ENCODE data around the gene KLHL1. TPM values are rescaled to one million over a fixed set of nuclear protein-coding genes. Genes with fewer than 3 reads are reported as not detected.

Gene KLHL1
- total and polyA plus RNA-seq, 2 of the 4 experiments (the other 2 are of a cell fraction): not detected

DNA sequence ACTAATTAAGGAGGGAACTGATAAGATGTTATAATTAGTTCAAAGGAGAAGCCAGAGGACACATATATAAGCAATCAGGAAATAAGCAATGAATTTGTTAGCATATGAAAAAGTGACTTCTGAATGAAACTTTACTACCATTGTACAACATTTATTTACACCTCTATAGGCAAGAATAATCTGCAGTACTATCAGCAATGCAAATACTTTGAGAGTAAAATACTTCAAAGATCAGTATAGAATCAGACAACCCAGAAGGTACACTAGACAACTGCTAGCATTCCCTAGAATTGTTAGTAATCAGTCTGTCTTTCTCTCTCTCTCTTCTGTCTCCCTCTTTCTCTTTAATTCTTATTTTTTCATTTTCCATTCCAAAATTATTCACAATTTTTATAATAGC lies 197.5 kb downstream of the KLHL1 start:
- BruUV-seq (replicated peaks): no TSS peak
- TF ChIP-seq MAZ (IDR thresholded peaks at IDR 0.05; ENCODE audit: borderline replicate concordance, low read depth, low read length): no peak
- TF ChIP-seq, protein P1, sequence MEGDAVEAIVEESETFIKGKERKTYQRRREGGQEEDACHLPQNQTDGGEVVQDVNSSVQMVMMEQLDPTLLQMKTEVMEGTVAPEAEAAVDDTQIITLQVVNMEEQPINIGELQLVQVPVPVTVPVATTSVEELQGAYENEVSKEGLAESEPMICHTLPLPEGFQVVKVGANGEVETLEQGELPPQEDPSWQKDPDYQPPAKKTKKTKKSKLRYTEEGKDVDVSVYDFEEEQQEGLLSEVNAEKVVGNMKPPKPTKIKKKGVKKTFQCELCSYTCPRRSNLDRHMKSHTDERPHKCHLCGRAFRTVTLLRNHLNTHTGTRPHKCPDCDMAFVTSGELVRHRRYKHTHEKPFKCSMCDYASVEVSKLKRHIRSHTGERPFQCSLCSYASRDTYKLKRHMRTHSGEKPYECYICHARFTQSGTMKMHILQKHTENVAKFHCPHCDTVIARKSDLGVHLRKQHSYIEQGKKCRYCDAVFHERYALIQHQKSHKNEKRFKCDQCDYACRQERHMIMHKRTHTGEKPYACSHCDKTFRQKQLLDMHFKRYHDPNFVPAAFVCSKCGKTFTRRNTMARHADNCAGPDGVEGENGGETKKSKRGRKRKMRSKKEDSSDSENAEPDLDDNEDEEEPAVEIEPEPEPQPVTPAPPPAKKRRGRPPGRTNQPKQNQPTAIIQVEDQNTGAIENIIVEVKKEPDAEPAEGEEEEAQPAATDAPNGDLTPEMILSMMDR (conservative IDR thresholded peaks at IDR 0.05; ENCODE audit: low read depth, low read length): no peak
- TF ChIP-seq, protein P2, sequence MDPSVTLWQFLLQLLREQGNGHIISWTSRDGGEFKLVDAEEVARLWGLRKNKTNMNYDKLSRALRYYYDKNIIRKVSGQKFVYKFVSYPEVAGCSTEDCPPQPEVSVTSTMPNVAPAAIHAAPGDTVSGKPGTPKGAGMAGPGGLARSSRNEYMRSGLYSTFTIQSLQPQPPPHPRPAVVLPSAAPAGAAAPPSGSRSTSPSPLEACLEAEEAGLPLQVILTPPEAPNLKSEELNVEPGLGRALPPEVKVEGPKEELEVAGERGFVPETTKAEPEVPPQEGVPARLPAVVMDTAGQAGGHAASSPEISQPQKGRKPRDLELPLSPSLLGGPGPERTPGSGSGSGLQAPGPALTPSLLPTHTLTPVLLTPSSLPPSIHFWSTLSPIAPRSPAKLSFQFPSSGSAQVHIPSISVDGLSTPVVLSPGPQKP (IDR thresholded peaks at IDR 0.05; ENCODE audit: borderline replicate concordance, low read depth, low read length): no peak
- TF ChIP-seq CHD1 (IDR thresholded peaks at IDR 0.05; ENCODE audit: low read depth, low read length): no peak
- TF ChIP-seq FOS (IDR thresholded peaks at IDR 0.05; ENCODE audit: low read depth, low read length): no peak
- TF ChIP-seq CEBPB (IDR thresholded peaks at IDR 0.05; ENCODE audit: low read depth, low read length): no peak
- no peak for TF ChIP-seq SMC3 (IDR thresholded peaks at IDR 0.05; ENCODE audit: low read depth, low read length)
- no peak overlapping the region for H4K8ac ChIP-seq (ENCODE audit: low read depth in 2 of 2, low read length in 2 of 2)
- H2BK120ac ChIP-seq (ENCODE audit: low read depth, low read length): no peak overlapping the region
- POLR2A ChIA-PET (ENCODE audit: unreplicated experiment): no interaction called here
- in situ Hi-C loops (cut with MboI; ENCODE audit: low sequenced_read_pairs): no loop called here
- H4K91ac ChIP-seq (ENCODE audit: insufficient read depth, low read depth, low read length): no peak overlapping the region
- no peaks in the 10 kb centered on the region for H3K27me3 ChIP-seq (ENCODE audit: control insufficient read depth, insufficient read depth, low read length)
- H2AK5ac ChIP-seq (ENCODE audit: low read depth, low read length): no peak overlapping the region
- H2BK15ac ChIP-seq (ENCODE audit: low read depth, low read length): no peak overlapping the region
- no peak overlapping the region for H3K23ac ChIP-seq (ENCODE audit: low read depth, low read length)
- H3K9me1 ChIP-seq (ENCODE audit: insufficient read depth, low read length): no peaks in the 10 kb centered on the region
- intact Hi-C loops (cut with micrococcal nuclease): no loop called here
- H3K9ac ChIP-seq (ENCODE audit: low read depth, low read length): no peak overlapping the region
- no peak overlapping the region for H4K5ac ChIP-seq (ENCODE audit: low read depth, low read length)
- DNase-seq (no peak), ATAC-seq (ENCODE audit: low read depth) (no peak)
- no peaks in the 10 kb centered on the region for H3K79me1 ChIP-seq (ENCODE audit: low read depth in 1 of 2, low read length in 2 of 2)
- dilution Hi-C loops (cut with HindIII; ENCODE audit: low sequenced_read_pairs, unreplicated experiment): no loop called here
- H2BK5ac ChIP-seq (ENCODE audit: low read depth, low read length, poor library complexity, severe bottlenecking): no peak overlapping the region
- no peak overlapping the region for H3K56ac ChIP-seq (ENCODE audit: extremely low read depth, insufficient read depth, low read length)
- no peak overlapping the region for H3K14ac ChIP-seq (replicated peaks; ENCODE audit: low read depth, low read length)
- H3K4me2 ChIP-seq (ENCODE audit: low read depth, low read length): no peak overlapping the region
- H2BK20ac ChIP-seq (ENCODE audit: low read depth, low read length): no peak overlapping the region
- no peak overlapping the region for H3K4ac ChIP-seq (ENCODE audit: low read depth, low read length)
- peaks cover 8% of the 10 kb centered on the region; the same call in 1 of the 2 replicates for H3K9me3 ChIP-seq (ENCODE audit: control insufficient read depth, insufficient read depth, low read length)
- no peak overlapping the region for H3K27ac ChIP-seq (ENCODE audit: insufficient read depth, low read length)
- H2AK9ac ChIP-seq (replicated peaks; ENCODE audit: low read depth, low read length, poor library complexity): no peak overlapping the region
- H4K20me1 ChIP-seq (ENCODE audit: insufficient read depth, low read length): no peaks in the 10 kb centered on the region
- no peaks in the 10 kb centered on the region for H3K36me3 ChIP-seq (ENCODE audit: control insufficient read depth, insufficient read depth, low read length)
- H2AFZ ChIP-seq (replicated peaks; ENCODE audit: low read length, poor library complexity): no peak overlapping the region
- CTCF ChIA-PET: no interaction called here
- no peaks in the 10 kb centered on the region for H3K4me1 ChIP-seq (ENCODE audit: control insufficient read depth, insufficient read depth, low read length)
- H3K18ac ChIP-seq (ENCODE audit: low read depth, low read length): no peak overlapping the region
- no peak overlapping the region for H3K4me3 ChIP-seq (ENCODE audit: insufficient read depth, low read depth, low read length)
